Lower lobe of right lung (tissue), 2 donors: ENCODE measurements around the gene ST3GAL3. TPM values are rescaled to one million over a fixed set of nuclear protein-coding genes. Genes with fewer than 3 reads are reported as not detected.

Experiments
- ATAC-seq, 2 donors: fragments of 200-7000 bp; cut with Tn5 transposase; one replicate each; pipeline ENCODE4 v1.9.1; 2020 to 2022; ENCODE audit warnings: mild to moderate bottlenecking in 2 of 2, moderate library complexity in 2 of 2
- DNase-seq: peaks from one replicate; pipeline ENCODE4 v3.0.0-alpha.2; 2020
- H3K27ac ChIP-seq: fragments of 200-600 bp; one replicate; pipeline ENCODE4 v1.8.0; 2022
- H3K27me3 ChIP-seq: fragments of 200-600 bp; one replicate; pipeline ENCODE4 v1.8.0; 2022; ENCODE audit warnings: low read depth
- H3K36me3 ChIP-seq: fragments of 200-600 bp; one replicate; pipeline ENCODE4 v1.8.0; 2022; ENCODE audit warnings: mild to moderate bottlenecking
- H3K4me1 ChIP-seq: fragments of 200-600 bp; one replicate; pipeline ENCODE4 v1.8.0; 2022
- H3K4me3 ChIP-seq: fragments of 200-600 bp; one replicate; pipeline ENCODE4 v1.8.0; 2022; ENCODE audit warnings: mild to moderate bottlenecking
- H3K9me3 ChIP-seq: fragments of 200-600 bp; one replicate; pipeline ENCODE4 v1.8.0; 2022
- intact Hi-C: fragments of 100-400 bp; cut with DNase I; formaldehyde crosslinking; loops from one replicate; pipeline ENCODE4 v1.11.0; 2022
- total RNA-seq: library from RNA; stranded (reverse); fragmentation: NEBNext Ultra II Directional; extraction: Animal tissue kit (Norgen Biotek cat#: 25700); gene quantifications from one replicate; pipeline ENCODE4 v1.2.1, GENCODE V29; 2021
- TF ChIP-seq, protein P1 (sequence below): fragments of 200-600 bp; IDR thresholded peaks from one replicate; pipeline ENCODE4 v1.8.0; 2022; ENCODE audit warnings: antibody characterized with exemption, mild to moderate bottlenecking
- donor health status: DM: no; HTN: yes; CAD: no; lungs with severe emphysema.

Gene ST3GAL3
- total RNA-seq, 1 donor from 2014 or later: 23.6 TPM

DNA sequence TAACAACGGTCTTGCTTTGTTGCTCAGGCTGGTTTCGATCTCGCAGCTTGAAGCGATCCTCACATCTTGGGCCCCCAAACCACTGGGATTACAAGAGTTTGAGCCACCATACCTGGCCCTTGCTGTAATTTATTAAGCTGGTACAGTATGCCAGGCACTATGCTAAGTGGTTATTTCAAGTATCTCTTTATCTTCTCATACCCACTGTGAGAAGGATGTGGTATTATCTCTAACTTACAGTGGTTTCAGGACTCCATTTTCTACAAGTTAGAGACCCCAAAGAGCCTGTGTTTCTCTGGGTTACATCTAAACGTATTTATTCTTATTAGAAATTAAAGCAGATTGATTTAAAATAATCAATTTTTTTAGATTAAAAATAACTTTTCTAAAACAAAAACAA is 8.1 kb upstream of the ST3GAL3 start:
- no peak overlapping the region for H3K27ac ChIP-seq
- intact Hi-C loops: no loop called here
- TF ChIP-seq, protein P1, sequence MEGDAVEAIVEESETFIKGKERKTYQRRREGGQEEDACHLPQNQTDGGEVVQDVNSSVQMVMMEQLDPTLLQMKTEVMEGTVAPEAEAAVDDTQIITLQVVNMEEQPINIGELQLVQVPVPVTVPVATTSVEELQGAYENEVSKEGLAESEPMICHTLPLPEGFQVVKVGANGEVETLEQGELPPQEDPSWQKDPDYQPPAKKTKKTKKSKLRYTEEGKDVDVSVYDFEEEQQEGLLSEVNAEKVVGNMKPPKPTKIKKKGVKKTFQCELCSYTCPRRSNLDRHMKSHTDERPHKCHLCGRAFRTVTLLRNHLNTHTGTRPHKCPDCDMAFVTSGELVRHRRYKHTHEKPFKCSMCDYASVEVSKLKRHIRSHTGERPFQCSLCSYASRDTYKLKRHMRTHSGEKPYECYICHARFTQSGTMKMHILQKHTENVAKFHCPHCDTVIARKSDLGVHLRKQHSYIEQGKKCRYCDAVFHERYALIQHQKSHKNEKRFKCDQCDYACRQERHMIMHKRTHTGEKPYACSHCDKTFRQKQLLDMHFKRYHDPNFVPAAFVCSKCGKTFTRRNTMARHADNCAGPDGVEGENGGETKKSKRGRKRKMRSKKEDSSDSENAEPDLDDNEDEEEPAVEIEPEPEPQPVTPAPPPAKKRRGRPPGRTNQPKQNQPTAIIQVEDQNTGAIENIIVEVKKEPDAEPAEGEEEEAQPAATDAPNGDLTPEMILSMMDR: no peak
- H3K4me3 ChIP-seq: no peak overlapping the region
- DNase-seq (no peak), ATAC-seq (no peak)
- H3K36me3 ChIP-seq: peaks cover 100% of the 10 kb centered on the region
- no peaks in the 10 kb centered on the region for H3K27me3 ChIP-seq
- no peaks in the 10 kb centered on the region for H3K4me1 ChIP-seq
- H3K9me3 ChIP-seq: no peaks in the 10 kb centered on the region

DNA sequence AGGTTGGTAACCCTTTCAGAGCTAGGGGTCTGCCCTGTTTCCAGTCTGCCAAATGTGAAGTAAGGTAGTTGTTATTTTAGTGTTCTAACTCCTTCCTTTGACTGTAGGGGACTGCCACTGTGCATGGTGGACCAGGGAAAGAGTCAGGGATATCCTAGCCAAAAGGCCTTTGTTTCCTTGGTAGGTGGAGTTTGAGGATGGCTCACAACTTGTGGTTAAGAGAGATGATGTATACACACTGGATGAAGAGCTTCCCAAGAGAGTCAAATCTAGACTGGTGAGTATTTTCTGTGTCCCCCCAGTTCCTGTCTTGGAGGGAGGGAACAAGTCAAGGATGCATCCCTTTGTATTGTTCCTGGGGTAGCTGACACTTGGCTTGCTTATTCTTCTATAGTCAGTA is 3.5 kb upstream of the ST3GAL3 start:
- H3K36me3 ChIP-seq: peaks cover 62% of the 10 kb centered on the region
- no peaks in the 10 kb centered on the region for H3K9me3 ChIP-seq
- no peak for DNase-seq
- no peak for ATAC-seq
- peaks cover 12% of the 10 kb centered on the region for H3K4me1 ChIP-seq
- intact Hi-C loops: no loop called here
- H3K27me3 ChIP-seq: no peaks in the 10 kb centered on the region
- H3K27ac ChIP-seq: no peak overlapping the region
- TF ChIP-seq, protein P1: no peak
- H3K4me3 ChIP-seq: no peak overlapping the region

DNA sequence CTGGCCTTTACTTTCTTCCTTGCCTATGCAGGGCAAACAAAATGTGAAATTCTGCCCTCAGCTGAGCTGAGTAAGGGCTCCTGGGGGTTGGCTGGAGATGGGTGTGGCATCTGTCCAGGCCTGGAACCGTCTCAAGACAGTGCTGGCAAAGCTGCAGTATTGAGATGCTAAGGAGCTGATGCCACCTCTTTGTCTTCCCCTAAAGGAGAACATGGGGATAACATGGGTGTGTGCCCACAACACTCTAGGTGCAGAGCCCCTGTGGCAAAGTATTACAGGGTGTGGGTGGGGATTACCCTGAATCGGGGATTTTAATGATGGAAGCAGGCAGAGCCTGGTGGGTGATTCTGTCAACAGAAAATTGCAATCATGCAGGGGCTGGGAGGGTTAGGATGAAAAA is 2.5 kb upstream of the ST3GAL3 start:
- peaks cover 52% of the 10 kb centered on the region for H3K36me3 ChIP-seq
- no peak overlapping the region for H3K4me3 ChIP-seq
- H3K4me1 ChIP-seq: peaks cover 16% of the 10 kb centered on the region
- no peak for DNase-seq
- ATAC-seq: no peak
- TF ChIP-seq, protein P1: no peak
- intact Hi-C loops: no loop called here
- H3K27me3 ChIP-seq: no peaks in the 10 kb centered on the region
- no peaks in the 10 kb centered on the region for H3K9me3 ChIP-seq
- H3K27ac ChIP-seq: no peak overlapping the region

DNA sequence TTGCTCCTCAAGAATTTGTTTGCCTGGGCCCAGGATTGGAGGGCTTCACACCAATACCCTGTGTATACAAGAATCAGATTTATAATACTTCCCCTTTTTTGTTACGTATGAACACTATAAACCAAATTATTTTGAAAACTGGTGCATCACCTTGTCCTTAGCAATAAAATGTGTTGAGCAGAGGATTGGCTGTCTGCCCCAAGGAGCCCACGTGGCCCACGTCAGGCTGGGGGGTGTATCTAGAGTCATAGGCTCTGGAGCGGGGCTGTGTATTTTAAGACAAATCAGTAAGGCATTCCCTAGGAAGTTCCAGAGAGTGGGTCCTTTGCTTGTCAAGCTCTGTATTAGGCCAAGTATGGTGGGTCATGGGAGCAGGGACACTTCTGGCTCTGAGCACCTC is 2.0 kb upstream of the ST3GAL3 start:
- ATAC-seq (no peak), DNase-seq (no peak)
- intact Hi-C loops: no loop called here
- Histone ChIP-seq H3K9me3 (no peaks in the 10 kb centered on the region), H3K4me1 (peaks cover 16% of the 10 kb centered on the region), H3K36me3 (peaks cover 47% of the 10 kb centered on the region), H3K4me3 (no peak overlapping the region), H3K27me3 (no peaks in the 10 kb centered on the region), H3K27ac (no peak overlapping the region)
- TF ChIP-seq, protein P1: no peak

DNA sequence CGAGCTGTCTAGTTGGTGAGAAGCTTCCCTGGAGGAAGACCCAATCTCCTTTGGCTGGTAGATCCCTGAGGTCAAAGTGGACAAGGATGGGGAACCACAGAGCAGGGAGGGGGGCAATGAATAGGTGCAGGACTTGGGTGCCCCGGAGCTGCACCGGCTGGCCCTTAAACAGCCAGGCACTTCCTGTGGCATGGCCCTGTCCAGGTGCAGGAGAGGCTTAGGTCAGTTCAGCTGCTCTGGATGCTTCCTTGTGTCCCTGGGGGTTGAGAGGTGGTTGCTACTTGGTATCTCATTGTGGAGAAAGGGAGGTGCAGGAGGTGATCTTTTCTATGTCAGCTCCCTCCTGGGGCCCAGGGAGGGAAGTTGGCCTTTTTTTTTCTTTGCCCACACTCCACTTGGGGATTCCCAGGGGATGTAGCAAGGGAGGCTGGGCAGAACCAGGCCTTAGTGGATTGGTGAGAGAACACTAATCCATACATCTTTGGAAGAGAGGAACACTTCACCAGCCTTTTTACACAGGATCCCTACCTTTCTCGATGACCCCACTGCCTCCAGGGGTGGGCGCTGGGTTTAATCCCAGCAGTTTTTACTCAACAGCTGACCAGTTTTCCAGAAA is 1.2 kb upstream of the ST3GAL3 start:
- Histone ChIP-seq H3K4me1 (peaks cover 16% of the 10 kb centered on the region), H3K36me3 (peaks cover 40% of the 10 kb centered on the region), H3K27ac (no peak overlapping the region), H3K4me3 (no peak overlapping the region), H3K27me3 (no peaks in the 10 kb centered on the region), H3K9me3 (no peaks in the 10 kb centered on the region)
- intact Hi-C loops: no loop called here
- TF ChIP-seq, protein P1: no peak
- ATAC-seq (no peak), DNase-seq (no peak)
